NCI-H2029 (cell line): ENCODE results near the gene ANK3.
A peak's percentile ranks its signal among the peaks of the same experiment; 100 is the strongest.
"Not testable (repeated sequence)": the region's sequence is repeated elsewhere in the genome, so short reads cannot be mapped to it uniquely, and the experiment has no call there.

ENCODE experiments used
- DNase-seq: peaks from one replicate; lab custom pipeline; 2025; lab: John Stamatoyannopoulos, UW

ANK3 gene

GRCh38 chr10:60305380-60305892, 84.2 kb downstream of the ANK3 start:
- no peak for DNase-seq

- DNase-seq, result no peak
Measured at GRCh38 chr10:60304829-60305379, 84.8 kb downstream of the ANK3 start.

- DNase-seq, result no peak
Measured at GRCh38 chr10:60303778-60304177, 85.9 kb downstream of the ANK3 start.

GRCh38 chr10:60299961-60300883, 89.5 kb downstream of the ANK3 start:
- DNase-seq, result no peak

GRCh38 chr10:60299390-60299778, 90.3 kb downstream of the ANK3 start:
- no peak for DNase-seq

- DNase-seq, result no peak
Measured at GRCh38 chr10:60298408-60299389, 91.0 kb downstream of the ANK3 start.

- no peak for DNase-seq
Measured at GRCh38 chr10:60296073-60296472, 93.6 kb downstream of the ANK3 start.

GRCh38 chr10:60295028-60295937, 94.4 kb downstream of the ANK3 start:
- DNase-seq, result no peak

- DNase-seq, result no peak
Measured at GRCh38 chr10:60293581-60294175, 96.0 kb downstream of the ANK3 start.

- DNase-seq, result no peak
Measured at GRCh38 chr10:60292998-60293397, 96.7 kb downstream of the ANK3 start.

GRCh38 chr10:60292536-60292935, 97.1 kb downstream of the ANK3 start:
- not testable (repeated sequence) for DNase-seq

GRCh38 chr10:60291344-60291930, 98.2 kb downstream of the ANK3 start:
- DNase-seq, result no peak

- no peak for DNase-seq
Measured at GRCh38 chr10:60290558-60290957, 99.1 kb downstream of the ANK3 start.

GRCh38 chr10:60289800-60290199, 99.9 kb downstream of the ANK3 start:
- DNase-seq, result no peak

GRCh38 chr10:60288256-60288655, 101.4 kb downstream of the ANK3 start:
- no peak for DNase-seq

- DNase-seq, result no peak
Measured at GRCh38 chr10:60286559-60286958, 103.1 kb downstream of the ANK3 start.

- DNase-seq, result no peak
Measured at GRCh38 chr10:60283397-60283796, 106.3 kb downstream of the ANK3 start.

GRCh38 chr10:60282771-60283353, 106.8 kb downstream of the ANK3 start:
- peak; percentile 37 for DNase-seq

- DNase-seq, result no peak
Measured at GRCh38 chr10:60281792-60282353, 107.8 kb downstream of the ANK3 start.

- DNase-seq, result no peak
Measured at GRCh38 chr10:60281331-60281730, 108.3 kb downstream of the ANK3 start.
